Measurements from ENCODE around the gene TDO2.

Gene TDO2

DNA sequence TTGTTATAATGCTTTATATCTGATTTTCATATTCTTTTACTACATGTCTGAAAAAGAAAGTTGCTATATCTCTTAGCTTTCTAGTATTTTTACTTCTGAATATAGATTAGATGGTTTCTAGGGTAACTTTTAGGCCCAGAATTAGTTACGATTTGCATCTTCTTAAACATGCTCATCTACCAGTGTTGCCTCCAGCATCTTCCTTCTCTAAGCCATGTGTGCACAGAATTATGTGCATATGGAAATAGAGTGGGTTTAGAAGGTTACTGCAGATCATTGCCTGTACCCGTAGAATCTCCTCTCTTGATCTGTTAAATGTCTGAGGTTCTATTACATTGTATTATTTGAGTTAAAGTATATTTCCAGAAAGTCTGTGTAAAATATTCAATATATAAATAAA, 2.5 kb upstream of the TDO2 start:
- in situ Hi-C loops (cut with HindIII; ENCODE audit: low sequenced_read_pairs) = no loop called here
- TF ChIP-seq, protein P1, sequence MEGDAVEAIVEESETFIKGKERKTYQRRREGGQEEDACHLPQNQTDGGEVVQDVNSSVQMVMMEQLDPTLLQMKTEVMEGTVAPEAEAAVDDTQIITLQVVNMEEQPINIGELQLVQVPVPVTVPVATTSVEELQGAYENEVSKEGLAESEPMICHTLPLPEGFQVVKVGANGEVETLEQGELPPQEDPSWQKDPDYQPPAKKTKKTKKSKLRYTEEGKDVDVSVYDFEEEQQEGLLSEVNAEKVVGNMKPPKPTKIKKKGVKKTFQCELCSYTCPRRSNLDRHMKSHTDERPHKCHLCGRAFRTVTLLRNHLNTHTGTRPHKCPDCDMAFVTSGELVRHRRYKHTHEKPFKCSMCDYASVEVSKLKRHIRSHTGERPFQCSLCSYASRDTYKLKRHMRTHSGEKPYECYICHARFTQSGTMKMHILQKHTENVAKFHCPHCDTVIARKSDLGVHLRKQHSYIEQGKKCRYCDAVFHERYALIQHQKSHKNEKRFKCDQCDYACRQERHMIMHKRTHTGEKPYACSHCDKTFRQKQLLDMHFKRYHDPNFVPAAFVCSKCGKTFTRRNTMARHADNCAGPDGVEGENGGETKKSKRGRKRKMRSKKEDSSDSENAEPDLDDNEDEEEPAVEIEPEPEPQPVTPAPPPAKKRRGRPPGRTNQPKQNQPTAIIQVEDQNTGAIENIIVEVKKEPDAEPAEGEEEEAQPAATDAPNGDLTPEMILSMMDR (IDR thresholded peaks at IDR 0.05; ENCODE audit: low read depth, low read length) = no peak
- H3K4me3 ChIP-seq (ENCODE audit: low read depth, low read length) = no peak overlapping the region
- DNase-seq (ENCODE audit: low read depth, low spot score) = no peak

DNA sequence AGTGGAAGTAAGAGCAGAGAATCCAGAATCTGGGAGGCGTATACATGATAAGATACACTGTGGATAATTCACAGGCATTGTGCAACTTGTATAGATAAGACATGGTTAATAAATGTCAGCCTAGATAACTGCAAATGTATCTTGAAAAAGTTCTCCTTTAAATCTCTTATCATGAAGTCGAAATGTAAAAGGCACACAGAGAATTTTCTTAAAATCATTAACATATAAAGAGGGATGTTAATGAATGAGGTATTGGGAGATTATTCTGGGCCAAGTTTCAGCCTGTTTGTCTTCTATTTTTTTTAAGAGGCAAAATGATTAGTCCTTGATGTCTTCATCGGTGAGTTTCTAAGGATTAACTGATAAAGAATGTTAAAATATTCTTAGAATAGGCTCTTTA, 835 bp downstream of the TDO2 start:
- no peak overlapping the region for H3K4me3 ChIP-seq (ENCODE audit: low read depth, low read length)
- in situ Hi-C loops (cut with HindIII; ENCODE audit: low sequenced_read_pairs) = no loop called here

DNA sequence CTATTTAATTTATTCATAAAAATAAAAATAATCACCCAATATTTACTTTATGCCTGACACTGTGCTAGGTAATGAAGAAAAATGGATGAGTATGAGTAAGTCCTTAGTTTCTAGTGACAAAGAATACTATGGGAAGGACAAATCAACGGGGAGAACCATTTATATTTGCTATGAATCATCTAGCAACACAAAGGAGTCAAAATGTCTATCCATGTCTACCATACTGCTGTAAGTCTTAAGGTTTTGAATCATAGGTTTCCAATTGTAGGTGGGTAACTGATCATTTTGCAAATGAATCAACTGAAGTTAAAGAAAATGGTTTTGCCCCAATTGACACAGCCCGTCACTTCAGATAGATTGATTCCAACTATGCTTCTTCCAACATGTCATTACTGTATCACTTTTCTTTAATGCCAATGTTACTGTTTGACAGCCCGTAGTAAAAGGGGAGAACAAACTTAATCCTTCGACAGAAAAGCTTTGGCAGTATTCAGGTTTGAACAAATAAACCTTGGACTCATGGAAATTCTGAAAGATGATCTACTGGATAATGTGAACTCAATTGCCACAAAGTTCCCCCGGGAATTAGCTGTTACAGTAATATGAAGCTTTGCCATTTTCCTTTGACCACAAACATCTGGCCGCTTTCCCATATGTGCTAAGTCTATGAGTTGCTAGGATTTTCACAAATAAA, 3.2 kb downstream of the TDO2 start:
- H3K4me3 ChIP-seq (ENCODE audit: low read depth, low read length) = no peak overlapping the region
- peak; percentile 98 for DNase-seq (ENCODE audit: low read depth, low spot score)
- in situ Hi-C loops (cut with HindIII; ENCODE audit: low sequenced_read_pairs) = no loop called here

More for the DNA sequence above, 835 bp downstream of the TDO2 start:
- no peak for DNase-seq (ENCODE audit: low read depth, low spot score)
- TF ChIP-seq, protein P1 (IDR thresholded peaks at IDR 0.05; ENCODE audit: low read depth, low read length) = no peak

DNA sequence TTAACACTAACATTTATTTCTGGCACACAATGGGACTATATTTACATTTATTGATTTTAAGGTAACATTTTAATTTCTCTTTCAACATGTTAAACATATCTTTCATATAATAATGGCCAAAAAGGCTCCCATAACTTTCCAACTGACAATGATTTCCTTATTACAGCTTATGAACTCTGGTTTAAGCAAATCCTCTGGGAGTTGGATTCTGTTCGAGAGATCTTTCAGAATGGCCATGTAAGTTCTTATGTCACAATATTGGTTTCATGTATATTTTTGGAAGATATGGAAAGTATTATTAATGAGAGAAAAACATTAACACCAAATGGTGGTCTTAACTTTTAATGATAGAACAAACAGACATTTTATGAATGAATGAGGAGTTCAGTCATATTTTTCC, 4.1 kb downstream of the TDO2 start:
- H3K4me3 ChIP-seq (ENCODE audit: low read depth, low read length) = no peak overlapping the region
- in situ Hi-C loops (cut with HindIII; ENCODE audit: low sequenced_read_pairs) = no loop called here
- TF ChIP-seq, protein P1 (IDR thresholded peaks at IDR 0.05; ENCODE audit: low read depth, low read length) = no peak
- DNase-seq (ENCODE audit: low read depth, low spot score) = no peak

More for the DNA sequence above, 3.2 kb downstream of the TDO2 start:
- TF ChIP-seq, protein P1 (IDR thresholded peaks at IDR 0.05; ENCODE audit: low read depth, low read length) = no peak

DNA sequence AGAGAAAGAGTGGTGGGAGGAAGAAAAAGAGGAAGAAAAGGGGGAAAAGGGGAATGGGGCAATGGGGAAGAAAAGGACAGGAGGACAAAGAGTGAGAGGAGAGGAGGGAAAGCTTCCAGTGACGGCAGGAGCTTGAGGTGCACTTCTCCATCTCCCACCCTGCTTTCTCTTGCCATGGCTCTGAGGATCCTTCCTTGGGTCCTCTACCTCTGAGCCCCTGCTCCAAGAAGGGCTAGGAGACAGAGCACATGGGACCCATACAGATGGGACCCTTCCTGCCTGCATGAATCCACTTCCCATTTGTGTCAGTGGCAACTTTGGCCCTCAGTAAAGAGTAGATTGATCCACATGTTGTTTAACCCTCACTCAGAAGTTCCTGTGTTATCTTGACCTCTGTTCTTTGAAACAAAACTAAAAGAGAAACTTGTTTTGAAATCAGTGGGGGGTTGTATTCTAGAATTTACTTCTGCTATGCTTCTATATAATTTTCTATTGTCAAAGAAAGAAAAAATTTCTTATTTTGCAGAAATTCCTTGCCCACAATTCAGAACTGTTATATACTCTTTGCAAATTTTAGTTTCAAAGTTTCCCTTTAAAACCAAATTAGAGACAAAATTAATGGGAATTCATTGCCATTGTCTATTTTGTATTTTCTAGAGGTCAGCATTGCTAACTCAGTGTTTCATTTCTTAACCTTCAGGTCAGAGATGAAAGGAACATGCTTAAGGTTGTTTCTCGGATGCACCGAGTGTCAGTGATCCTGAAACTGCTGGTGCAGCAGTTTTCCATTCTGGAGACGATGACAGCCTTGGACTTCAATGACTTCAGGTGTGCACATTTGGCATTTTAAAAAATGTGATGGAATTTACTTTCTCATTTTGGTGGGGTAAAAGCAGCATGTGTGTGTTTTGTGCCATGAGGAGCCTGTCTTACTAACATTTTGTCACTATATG, 5.0 kb downstream of the TDO2 start:
- TF ChIP-seq, protein P1 (IDR thresholded peaks at IDR 0.05; ENCODE audit: low read depth, low read length) = no peak
- in situ Hi-C loops (cut with HindIII; ENCODE audit: low sequenced_read_pairs) = no loop called here
- H3K4me3 ChIP-seq (ENCODE audit: low read depth, low read length) = no peak overlapping the region
- DNase-seq (ENCODE audit: low read depth, low spot score) = no peak

DNA sequence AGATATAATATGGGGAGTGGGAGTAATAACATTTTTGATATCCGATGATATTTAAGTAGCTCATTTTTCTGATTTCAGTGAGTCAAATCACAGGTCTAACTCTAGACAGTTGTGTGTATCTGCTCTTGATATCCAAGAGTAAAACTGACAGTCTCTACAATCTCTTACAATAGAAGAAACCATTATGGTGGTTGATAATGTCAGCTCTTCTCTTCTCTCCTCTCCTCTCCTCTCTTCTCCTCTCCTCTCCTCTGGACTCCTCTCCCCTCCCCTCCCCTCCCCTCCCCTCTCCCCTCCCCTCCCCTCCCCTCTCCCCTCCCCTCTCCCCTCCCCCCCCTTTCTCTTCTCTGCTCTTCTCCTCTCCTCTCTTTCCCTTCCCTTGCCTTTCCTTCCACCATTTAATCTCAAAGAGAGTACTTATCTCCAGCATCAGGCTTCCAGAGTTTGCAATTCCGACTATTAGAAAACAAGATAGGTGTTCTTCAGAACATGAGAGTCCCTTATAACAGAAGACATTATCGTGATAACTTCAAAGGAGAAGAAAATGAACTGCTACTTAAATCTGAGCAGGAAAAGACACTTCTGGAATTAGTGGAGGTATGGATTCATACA, 6.2 kb downstream of the TDO2 start:
- H3K4me3 ChIP-seq (ENCODE audit: low read depth, low read length) = no peak overlapping the region
- in situ Hi-C loops (cut with HindIII; ENCODE audit: low sequenced_read_pairs) = no loop called here
- TF ChIP-seq, protein P1 (IDR thresholded peaks at IDR 0.05; ENCODE audit: low read depth, low read length) = no peak
- DNase-seq (ENCODE audit: low read depth, low spot score) = no peak
